GM19324 (cell line): ENCODE data around the gene TECTA.
"Not testable (repeated sequence)": the region's sequence is repeated elsewhere in the genome, so short reads cannot be mapped to it uniquely, and the experiment has no call there.

Experiments
- ATAC-seq: cut with Tn5 transposase; IDR thresholded peaks from one replicate; pipeline ENCODE4 v1.9.1; 2021; ENCODE audit warnings: mild to moderate bottlenecking, moderate library complexity; ENCODE audit not compliant: unreplicated experiment, low FRiP score

The TECTA gene

DNA sequence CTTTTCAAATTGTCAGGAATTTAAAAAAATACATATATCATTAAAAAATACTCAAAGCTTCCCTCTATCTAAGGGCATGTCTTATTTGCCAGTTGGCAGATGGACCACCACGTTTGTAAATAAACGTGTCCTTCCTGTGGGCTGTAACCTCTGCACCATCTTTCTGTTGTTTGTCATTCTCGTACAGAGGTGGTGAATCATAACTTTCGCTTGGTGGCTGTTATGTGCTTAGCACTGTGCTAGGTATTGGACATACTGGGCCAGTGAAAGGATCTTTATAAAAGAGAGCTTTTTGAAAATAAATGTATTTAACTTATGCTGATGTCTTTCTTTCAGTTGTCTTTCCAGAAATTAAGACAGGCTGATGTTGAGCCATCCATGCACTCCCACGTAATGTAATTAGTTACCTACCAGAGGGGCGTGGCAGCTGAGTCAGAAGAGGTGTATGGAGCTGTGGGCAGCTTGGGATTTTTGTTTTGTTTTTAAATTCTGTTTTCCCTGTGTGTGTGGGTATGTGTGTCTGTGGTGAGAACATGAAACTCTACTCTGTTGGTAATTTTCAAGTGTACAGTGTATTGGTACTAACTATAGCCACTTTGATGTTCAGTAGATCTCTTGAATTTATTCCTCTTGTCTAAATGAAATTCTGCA lies 62.7 kb downstream of the TECTA start:
- no peak for ATAC-seq

DNA sequence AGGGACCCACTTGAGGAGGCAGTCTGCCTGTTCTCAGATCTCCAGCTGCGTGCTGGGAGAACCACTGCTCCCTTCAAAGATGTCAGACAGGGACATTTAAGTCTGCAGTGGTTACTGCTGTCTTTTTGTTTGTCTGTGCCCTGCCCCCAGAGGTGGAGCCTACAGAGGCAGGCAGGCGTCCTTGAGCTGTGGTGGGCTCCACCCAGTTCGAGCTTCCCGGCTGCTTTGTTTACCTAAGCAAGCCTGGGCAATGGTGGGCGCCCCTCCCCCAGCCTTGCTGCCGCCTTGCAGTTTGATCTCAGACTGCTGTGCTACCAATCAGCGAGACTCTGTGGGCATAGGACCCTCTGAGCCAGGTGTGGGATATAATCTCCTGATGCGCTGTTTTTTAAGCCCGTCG lies 76.6 kb downstream of the TECTA start:
- ATAC-seq, result not testable (repeated sequence)

GRCh38 chr11:121179306-121179705 lies 78.3 kb downstream of the TECTA start:
- ATAC-seq, result no peak

DNA sequence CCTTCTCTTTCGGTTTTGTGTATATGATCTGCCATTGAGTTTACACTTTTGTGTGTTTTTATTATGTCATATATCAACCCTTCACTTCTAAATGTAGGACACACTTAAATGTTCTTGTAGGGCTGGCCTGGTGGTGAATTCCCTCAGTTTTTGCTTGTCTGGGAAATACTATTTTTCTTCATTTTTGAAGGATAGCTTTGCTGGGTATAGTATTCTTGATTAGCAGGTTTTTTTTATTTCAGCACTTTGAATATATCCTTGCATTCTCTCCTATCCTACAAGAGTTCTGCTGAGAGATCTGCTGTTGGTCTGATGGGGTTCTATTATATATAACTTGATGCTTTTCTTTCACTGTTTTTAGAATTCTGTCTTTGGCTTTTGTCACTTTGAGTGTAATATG lies 79.1 kb downstream of the TECTA start:
- no peak for ATAC-seq

GRCh38 chr11:121188776-121189175 lies 87.7 kb downstream of the TECTA start:
- no peak for ATAC-seq

DNA sequence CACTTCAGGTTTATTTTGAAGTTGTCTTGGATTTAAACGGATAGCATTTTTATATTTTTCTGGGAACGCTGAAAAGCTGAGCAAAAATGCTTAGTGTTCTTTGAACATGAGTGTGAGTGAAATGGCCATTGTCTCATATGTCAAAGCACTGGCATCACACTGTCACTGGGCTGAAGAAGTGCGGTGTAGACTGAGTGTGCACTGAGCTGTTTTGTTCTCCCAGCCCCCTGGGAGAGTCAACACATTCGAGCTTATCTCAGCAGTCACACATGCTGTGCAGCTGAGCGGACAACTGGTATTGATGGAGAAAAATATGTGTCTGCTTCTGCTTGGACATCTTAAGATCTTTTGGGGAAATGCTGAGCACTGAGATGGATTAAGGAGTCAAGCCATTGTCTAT lies 90.8 kb downstream of the TECTA start:
- ATAC-seq, result no peak

DNA sequence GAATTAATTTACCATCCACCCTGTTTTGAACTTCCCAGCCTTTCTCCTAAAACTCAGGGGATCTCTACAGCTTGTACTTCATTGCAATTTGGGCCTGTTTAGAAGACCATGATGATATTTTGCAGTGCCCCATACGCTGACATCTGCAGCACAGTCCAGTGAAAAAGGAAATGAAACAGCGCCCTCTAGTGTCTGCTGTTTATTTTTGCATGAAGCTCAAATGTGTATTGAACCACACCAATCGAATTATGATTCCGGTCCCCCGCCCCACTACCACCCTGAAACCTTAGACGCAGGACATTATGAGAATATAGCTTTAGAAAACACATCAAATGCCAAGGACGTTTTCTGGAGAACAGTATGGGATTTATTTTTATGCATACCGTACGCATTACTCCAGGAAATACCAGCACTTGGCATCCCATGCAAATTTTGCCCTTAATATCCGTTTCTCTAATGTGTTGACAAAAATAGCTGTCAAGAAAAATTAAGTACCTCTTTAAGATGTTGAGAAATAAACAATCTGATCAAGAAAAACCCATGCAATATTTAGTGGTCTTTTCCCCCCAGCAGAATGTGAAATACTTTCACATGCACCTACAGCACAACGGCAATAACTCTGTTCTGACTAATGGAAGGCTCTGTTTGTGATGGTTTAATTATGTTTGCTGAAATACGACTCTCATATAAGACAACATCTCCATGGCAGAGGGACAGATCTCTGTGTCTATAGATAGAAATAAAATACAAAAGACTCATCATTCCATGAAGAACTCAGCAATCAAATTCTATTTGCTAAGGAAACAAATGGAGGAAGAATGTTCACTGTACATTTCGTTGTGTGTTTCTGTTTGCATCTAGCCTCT lies 93.9 kb downstream of the TECTA start:
- peak; percentile 59 for ATAC-seq

GRCh38 chr11:121198491-121198890 lies 97.4 kb downstream of the TECTA start:
- ATAC-seq, result no peak

DNA sequence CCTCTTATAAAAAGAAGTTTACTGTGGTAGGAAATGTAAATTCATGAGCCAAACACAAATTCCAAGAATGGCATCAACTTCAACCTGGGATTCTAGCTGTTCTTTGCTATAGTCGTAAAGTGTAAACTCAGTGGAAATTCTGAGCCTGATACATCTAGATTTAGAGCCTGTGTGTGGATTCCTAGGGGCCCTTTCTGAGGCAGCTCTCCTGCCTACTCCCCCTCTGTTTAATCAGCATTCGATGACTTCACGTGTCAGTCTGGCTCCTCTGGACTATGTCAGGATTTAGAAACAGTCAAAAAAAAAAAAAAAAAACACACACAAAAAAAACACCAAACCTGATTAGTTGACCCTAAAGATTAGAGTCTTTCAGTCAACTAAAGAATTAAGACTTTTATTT lies 98.5 kb downstream of the TECTA start:
- ATAC-seq, result no peak

DNA sequence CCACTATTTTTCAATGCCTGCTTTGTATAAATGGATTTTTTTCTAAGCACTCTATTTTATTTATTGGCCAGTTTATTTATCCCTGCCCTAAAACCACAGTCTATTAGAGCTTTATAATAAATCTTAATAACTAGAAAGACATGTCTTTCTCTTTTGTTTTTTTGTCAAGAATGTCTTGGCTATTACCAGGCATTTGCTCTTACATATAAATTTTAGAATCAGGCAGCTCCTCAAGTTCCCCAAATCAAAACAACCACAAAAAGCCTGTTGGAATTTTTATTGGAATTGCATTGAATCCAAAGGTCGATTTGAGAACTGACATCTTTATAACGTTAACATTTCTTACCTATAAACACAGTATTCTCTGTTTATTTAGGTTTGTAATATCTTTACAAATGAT lies 105.8 kb downstream of the TECTA start:
- no peak for ATAC-seq

- no peak for ATAC-seq
These were observed 106.6 kb downstream of the TECTA start for GRCh38 chr11:121207485-121208115.

- no peak for ATAC-seq
These were observed 109.5 kb downstream of the TECTA start for GRCh38 chr11:121210445-121211080.

- no peak for ATAC-seq
These were observed 110.6 kb downstream of the TECTA start for GRCh38 chr11:121211626-121212025.

- no peak for ATAC-seq
These were observed 111.7 kb downstream of the TECTA start for GRCh38 chr11:121212536-121213361.

GRCh38 chr11:121213362-121213893 lies 112.4 kb downstream of the TECTA start:
- no peak for ATAC-seq

GRCh38 chr11:121214861-121215260 lies 113.8 kb downstream of the TECTA start:
- no peak for ATAC-seq

GRCh38 chr11:121221496-121222200 lies 120.6 kb downstream of the TECTA start:
- no peak for ATAC-seq

- ATAC-seq, result no peak
These were observed 122.1 kb downstream of the TECTA start for GRCh38 chr11:121223161-121223560.

DNA sequence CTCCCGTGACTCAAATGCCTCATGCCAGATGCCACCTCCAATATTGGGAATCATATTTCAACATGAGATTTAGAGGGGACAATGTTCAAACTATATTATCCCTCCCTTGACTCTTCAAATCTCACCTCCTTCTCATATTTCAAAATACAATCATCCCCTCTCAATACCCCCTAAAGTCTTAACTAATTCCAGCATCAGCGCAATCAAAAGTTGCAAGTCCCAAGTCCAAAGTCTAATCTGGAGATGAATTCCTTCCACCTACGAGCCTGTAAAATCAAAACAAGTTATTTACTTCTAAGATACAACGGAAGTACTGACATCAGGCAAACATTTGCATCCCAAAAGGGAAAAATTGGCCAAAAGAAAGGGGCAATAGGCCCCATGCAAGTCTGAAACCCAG lies 124.3 kb downstream of the TECTA start:
- ATAC-seq, result no peak
